ENCODE measurements around the gene PDE7B. TPM values are rescaled to one million over a fixed set of nuclear protein-coding genes. Genes with fewer than 3 reads are reported as not detected.

The PDE7B gene
- total and polyA plus RNA-seq, 4 donors, result 0.75 to 5.2 (median 1.3) TPM

DNA sequence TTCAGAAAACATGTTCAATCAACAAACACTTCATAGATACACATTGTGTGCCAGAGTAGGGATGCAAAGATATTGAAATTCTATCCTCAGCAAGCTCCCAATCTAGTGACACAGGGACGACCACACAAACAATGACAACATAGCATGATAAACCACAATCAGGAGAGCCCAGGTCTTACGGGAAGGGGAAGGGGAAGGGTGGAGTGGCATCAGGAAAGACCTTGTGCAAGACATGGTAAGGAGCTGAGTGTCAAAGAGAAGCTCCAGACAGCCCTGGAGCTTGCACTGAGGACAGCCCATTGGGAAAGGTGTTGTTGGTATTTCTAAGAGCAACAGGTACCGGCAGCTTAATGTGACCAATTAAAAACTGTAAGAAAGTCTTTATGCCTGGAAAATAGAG lies 103.6 kb downstream of the PDE7B start:
- H3K27ac ChIP-seq (ENCODE audit: low read depth in 1 of 2, low read length in 2 of 2), result no peak overlapping the region
- no peaks in the 10 kb centered on the region for H3K4me1 ChIP-seq (ENCODE audit: control insufficient read depth in 4 of 4, insufficient read depth in 4 of 4, low read length in 3 of 4)
- H3K9me3 ChIP-seq (ENCODE audit: control insufficient read depth in 4 of 4, low read length in 3 of 4), result no peaks in the 10 kb centered on the region
- no peak overlapping the region for H3K9ac ChIP-seq (ENCODE audit: low read depth in 1 of 2, low read length in 2 of 2)
- no peak for DNase-seq (ENCODE audit: low spot score)
- no peak overlapping the region for H3K4me3 ChIP-seq (ENCODE audit: low read depth in 1 of 3, low read length in 3 of 3)
- H3K36me3 ChIP-seq (ENCODE audit: control insufficient read depth in 4 of 4, insufficient read depth in 3 of 4, low read depth in 1 of 4, low read length in 3 of 4), result no peaks in the 10 kb centered on the region
- no peak for TF ChIP-seq TAF1 (conservative IDR thresholded peaks at IDR 0.05)
- no peak for TF ChIP-seq HNF4G (IDR thresholded peaks at IDR 0.05)
- TF ChIP-seq RXRA (IDR thresholded peaks at IDR 0.05), result no peak
- no peak for TF ChIP-seq SP1 (IDR thresholded peaks at IDR 0.05)
- TF ChIP-seq, protein P1, sequence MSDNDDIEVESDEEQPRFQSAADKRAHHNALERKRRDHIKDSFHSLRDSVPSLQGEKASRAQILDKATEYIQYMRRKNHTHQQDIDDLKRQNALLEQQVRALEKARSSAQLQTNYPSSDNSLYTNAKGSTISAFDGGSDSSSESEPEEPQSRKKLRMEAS (IDR thresholded peaks at IDR 0.05), result no peak
- no peak for TF ChIP-seq JUND (IDR thresholded peaks at IDR 0.05)
- no peak for TF ChIP-seq FOXA2 (IDR thresholded peaks at IDR 0.05)
- TF ChIP-seq, protein P2, sequence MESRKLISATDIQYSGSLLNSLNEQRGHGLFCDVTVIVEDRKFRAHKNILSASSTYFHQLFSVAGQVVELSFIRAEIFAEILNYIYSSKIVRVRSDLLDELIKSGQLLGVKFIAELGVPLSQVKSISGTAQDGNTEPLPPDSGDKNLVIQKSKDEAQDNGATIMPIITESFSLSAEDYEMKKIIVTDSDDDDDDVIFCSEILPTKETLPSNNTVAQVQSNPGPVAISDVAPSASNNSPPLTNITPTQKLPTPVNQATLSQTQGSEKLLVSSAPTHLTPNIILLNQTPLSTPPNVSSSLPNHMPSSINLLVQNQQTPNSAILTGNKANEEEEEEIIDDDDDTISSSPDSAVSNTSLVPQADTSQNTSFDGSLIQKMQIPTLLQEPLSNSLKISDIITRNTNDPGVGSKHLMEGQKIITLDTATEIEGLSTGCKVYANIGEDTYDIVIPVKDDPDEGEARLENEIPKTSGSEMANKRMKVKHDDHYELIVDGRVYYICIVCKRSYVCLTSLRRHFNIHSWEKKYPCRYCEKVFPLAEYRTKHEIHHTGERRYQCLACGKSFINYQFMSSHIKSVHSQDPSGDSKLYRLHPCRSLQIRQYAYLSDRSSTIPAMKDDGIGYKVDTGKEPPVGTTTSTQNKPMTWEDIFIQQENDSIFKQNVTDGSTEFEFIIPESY (IDR thresholded peaks at IDR 0.05), result no peak
- no peak for TF ChIP-seq CTCF (IDR thresholded peaks at IDR 0.05; ENCODE audit: low read depth, low read length, missing input control)
- no peak for TF ChIP-seq YY1 (IDR thresholded peaks at IDR 0.05)
- TF ChIP-seq HNF4A (conservative IDR thresholded peaks at IDR 0.05), result no peak
- TF ChIP-seq FOXA1 (IDR thresholded peaks at IDR 0.05), result no peak
- 82% methylated on average over 3 of the region's 3 CpGs for WGBS
- H3K27me3 ChIP-seq (ENCODE audit: control insufficient read depth in 4 of 4, insufficient read depth in 4 of 4, low read length in 3 of 4), result no peaks in the 10 kb centered on the region

- no peaks in the 10 kb centered on the region for H3K4me1 ChIP-seq (ENCODE audit: control insufficient read depth in 4 of 4, insufficient read depth in 4 of 4, low read length in 3 of 4)
- TF ChIP-seq CTCF (IDR thresholded peaks at IDR 0.05; ENCODE audit: low read depth, low read length, missing input control) (no peak), TAF1 (conservative IDR thresholded peaks at IDR 0.05) (no peak), HNF4A (conservative IDR thresholded peaks at IDR 0.05) (no peak), ATF3 (IDR thresholded peaks at IDR 0.05) (no peak), EGR1 (IDR thresholded peaks at IDR 0.05; ENCODE audit: low read depth in 2 of 2) (no peak), RXRA (IDR thresholded peaks at IDR 0.05) (no peak), REST (IDR thresholded peaks at IDR 0.05) (no peak)
- TF ChIP-seq, protein P1 (IDR thresholded peaks at IDR 0.05), result no peak
- H3K27me3 ChIP-seq (ENCODE audit: control insufficient read depth in 4 of 4, insufficient read depth in 4 of 4, low read length in 3 of 4), result no peaks in the 10 kb centered on the region
- H3K4me3 ChIP-seq (ENCODE audit: low read depth in 1 of 3, low read length in 3 of 3), result no peak overlapping the region
- no peak overlapping the region for H3K27ac ChIP-seq (ENCODE audit: low read depth in 1 of 2, low read length in 2 of 2)
- WGBS, result 89% methylated on average over 2 of the region's 2 CpGs
- no peak for DNase-seq (ENCODE audit: low spot score)
- H3K9me3 ChIP-seq (ENCODE audit: control insufficient read depth in 4 of 4, low read length in 3 of 4), result no peaks in the 10 kb centered on the region
- no peaks in the 10 kb centered on the region for H3K36me3 ChIP-seq (ENCODE audit: control insufficient read depth in 4 of 4, insufficient read depth in 3 of 4, low read depth in 1 of 4, low read length in 3 of 4)
- no peak overlapping the region for H3K9ac ChIP-seq (ENCODE audit: low read depth in 1 of 2, low read length in 2 of 2)
Observed at GRCh38 chr6:135962731-135963130, 111.2 kb downstream of the PDE7B start.
